Retinal pigment epithelial cell (primary cell): ENCODE results near the gene CRACR2A.

ENCODE experiments used
- DNase-seq: peaks from one replicate; pipeline ENCODE4 v3.0.0-alpha.2; 2010; ENCODE audit warnings: low read depth
- H3K4me3 ChIP-seq: 2 replicates; pipeline ENCODE4 v1.5.1; 2011; ENCODE audit warnings: mild to moderate bottlenecking, low read length, control low read depth, moderate library complexity
- CTCF ChIP-seq: conservative IDR thresholded peaks from 2 replicates; pipeline ENCODE4 v1.5.1; 2011; ENCODE audit warnings: low read depth, low read length, control low read depth, inconsistent platforms

CRACR2A gene

GRCh38 chr12:3613641-3614395 lies 139.1 kb downstream of the CRACR2A start:
- no peak for DNase-seq
- no peak overlapping the region for H3K4me3 ChIP-seq
- TF ChIP-seq CTCF = no peak

GRCh38 chr12:3611860-3612703 lies 140.8 kb downstream of the CRACR2A start:
- H3K4me3 ChIP-seq = no peak overlapping the region
- TF ChIP-seq CTCF = no peak
- no peak for DNase-seq

- TF ChIP-seq CTCF = no peak
- DNase-seq = no peak
Measured at GRCh38 chr12:3607821-3608220, 145.1 kb downstream of the CRACR2A start.

GRCh38 chr12:3607039-3607720 lies 145.7 kb downstream of the CRACR2A start:
- TF ChIP-seq CTCF = no peak
- no peak overlapping the region for H3K4me3 ChIP-seq
- DNase-seq = no peak

More at GRCh38 chr12:3607821-3608220, 145.1 kb downstream of the CRACR2A start:
- no peak overlapping the region for H3K4me3 ChIP-seq

GRCh38 chr12:3606128-3606527 lies 146.8 kb downstream of the CRACR2A start:
- DNase-seq = no peak
- no peak overlapping the region for H3K4me3 ChIP-seq
- no peak for TF ChIP-seq CTCF

GRCh38 chr12:3605692-3606091 lies 147.2 kb downstream of the CRACR2A start:
- DNase-seq = no peak
- no peak overlapping the region for H3K4me3 ChIP-seq
- TF ChIP-seq CTCF = no peak
